ENCODE results near the gene PKNOX2.

Gene PKNOX2

DNA sequence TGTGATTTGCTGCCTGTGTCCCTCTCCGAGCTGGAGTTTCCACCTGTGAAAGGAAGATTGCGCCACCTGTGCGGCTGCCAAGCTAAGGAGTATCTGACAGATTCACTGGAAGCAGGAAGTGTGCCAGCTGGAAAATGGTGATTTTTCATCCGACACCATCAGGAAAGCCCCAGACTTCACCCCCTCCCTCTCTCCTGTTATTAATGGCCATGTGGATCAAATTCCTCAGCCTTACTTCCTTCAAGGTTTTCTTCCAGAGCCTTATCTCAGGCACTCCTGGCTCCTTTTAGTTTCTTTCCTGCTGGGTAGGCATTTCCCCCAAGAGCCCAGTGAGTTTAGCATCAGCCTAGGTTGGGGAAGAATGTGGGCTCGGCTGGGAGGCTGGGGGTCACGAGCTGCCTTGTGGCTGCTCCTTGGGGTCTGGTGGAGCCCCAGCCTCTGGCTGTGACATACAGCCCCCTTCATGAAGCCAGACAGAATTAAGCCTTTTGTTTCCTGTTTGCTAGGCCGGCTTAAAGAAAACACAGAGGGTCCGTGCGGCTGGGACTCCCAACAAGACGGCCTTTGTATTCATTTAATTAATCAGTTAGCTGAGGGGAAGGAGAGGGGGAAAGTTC, 37.1 kb downstream of the PKNOX2 start:
- TF ChIP-seq, protein P1, sequence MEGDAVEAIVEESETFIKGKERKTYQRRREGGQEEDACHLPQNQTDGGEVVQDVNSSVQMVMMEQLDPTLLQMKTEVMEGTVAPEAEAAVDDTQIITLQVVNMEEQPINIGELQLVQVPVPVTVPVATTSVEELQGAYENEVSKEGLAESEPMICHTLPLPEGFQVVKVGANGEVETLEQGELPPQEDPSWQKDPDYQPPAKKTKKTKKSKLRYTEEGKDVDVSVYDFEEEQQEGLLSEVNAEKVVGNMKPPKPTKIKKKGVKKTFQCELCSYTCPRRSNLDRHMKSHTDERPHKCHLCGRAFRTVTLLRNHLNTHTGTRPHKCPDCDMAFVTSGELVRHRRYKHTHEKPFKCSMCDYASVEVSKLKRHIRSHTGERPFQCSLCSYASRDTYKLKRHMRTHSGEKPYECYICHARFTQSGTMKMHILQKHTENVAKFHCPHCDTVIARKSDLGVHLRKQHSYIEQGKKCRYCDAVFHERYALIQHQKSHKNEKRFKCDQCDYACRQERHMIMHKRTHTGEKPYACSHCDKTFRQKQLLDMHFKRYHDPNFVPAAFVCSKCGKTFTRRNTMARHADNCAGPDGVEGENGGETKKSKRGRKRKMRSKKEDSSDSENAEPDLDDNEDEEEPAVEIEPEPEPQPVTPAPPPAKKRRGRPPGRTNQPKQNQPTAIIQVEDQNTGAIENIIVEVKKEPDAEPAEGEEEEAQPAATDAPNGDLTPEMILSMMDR (IDR thresholded peaks at IDR 0.05; ENCODE audit: low read depth, low read length, poor library complexity, severe bottlenecking): no peak
- no peak for TF ChIP-seq EZH2phosphoT487 (IDR thresholded peaks at IDR 0.05; ENCODE audit: borderline replicate concordance, low read length)
- no peaks in the 10 kb centered on the region for H3F3A ChIP-seq (ENCODE audit: control insufficient read depth, insufficient read depth)

DNA sequence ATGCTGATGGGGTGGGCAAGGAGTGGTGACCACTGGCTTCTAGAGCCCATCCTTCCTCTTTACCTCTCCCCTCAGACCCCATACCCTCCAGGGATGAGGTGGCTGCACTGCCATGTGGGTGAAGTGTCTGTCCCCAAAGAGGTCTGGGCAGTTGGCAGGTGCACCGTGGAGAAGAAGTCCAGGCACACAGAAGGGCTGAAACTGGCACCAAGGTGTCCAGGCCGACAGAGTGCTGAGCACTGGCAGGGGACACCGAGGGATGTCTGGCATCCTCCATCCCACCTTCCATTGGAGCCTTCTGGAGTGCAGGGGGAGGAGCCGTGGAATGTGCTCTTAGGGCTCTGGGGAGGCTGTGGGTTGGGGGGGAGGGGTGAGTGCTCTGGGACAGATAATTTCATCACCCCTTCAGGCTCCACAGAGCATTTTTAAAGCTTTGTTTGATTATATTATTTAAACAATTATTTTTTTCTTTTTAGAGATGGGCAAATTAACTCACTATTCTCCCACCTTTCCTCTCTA, 37.9 kb downstream of the PKNOX2 start:
- no peaks in the 10 kb centered on the region for H4K20me1 ChIP-seq (ENCODE audit: control insufficient read depth, insufficient read depth, low read depth, low read length)
- H3K27ac ChIP-seq (ENCODE audit: low read depth, low read length): no peak overlapping the region
- TF ChIP-seq EZH2phosphoT487 (IDR thresholded peaks at IDR 0.05; ENCODE audit: borderline replicate concordance, low read length): no peak
- TF ChIP-seq, protein P1 (IDR thresholded peaks at IDR 0.05; ENCODE audit: low read depth, low read length, poor library complexity, severe bottlenecking): no peak
- H3K36me3 ChIP-seq (ENCODE audit: control insufficient read depth, low read length): no peaks in the 10 kb centered on the region
- no peaks in the 10 kb centered on the region for H3F3A ChIP-seq (ENCODE audit: control insufficient read depth, insufficient read depth)
- H3K79me2 ChIP-seq (ENCODE audit: control insufficient read depth, low read length): no peaks in the 10 kb centered on the region
- no peak overlapping the region for H3K4me2 ChIP-seq (ENCODE audit: low read length)
- H3K27me3 ChIP-seq (ENCODE audit: control insufficient read depth, low read length): no peaks in the 10 kb centered on the region; the same call in 1 of the 2 replicates
- no peaks in the 10 kb centered on the region for H3K9me3 ChIP-seq (ENCODE audit: control insufficient read depth, insufficient read depth, low read length)
- H3K9me2 ChIP-seq (replicated peaks; ENCODE audit: control insufficient read depth, low read length): no peaks in the 10 kb centered on the region
- no peaks in the 10 kb centered on the region for H3K4me1 ChIP-seq (ENCODE audit: control insufficient read depth, low read length)
- no peak overlapping the region for H3K4me3 ChIP-seq (ENCODE audit: low read length)

More for the DNA sequence above, 37.1 kb downstream of the PKNOX2 start:
- no peak overlapping the region for H3K4me2 ChIP-seq (ENCODE audit: low read length)
- no peaks in the 10 kb centered on the region for H3K9me2 ChIP-seq (replicated peaks; ENCODE audit: control insufficient read depth, low read length)
- no peaks in the 10 kb centered on the region for H3K9me3 ChIP-seq (ENCODE audit: control insufficient read depth, insufficient read depth, low read length)
- no peaks in the 10 kb centered on the region for H3K36me3 ChIP-seq (ENCODE audit: control insufficient read depth, low read length)
- H4K20me1 ChIP-seq (ENCODE audit: control insufficient read depth, insufficient read depth, low read depth, low read length): no peaks in the 10 kb centered on the region
- no peaks in the 10 kb centered on the region for H3K79me2 ChIP-seq (ENCODE audit: control insufficient read depth, low read length)
- H3K4me1 ChIP-seq (ENCODE audit: control insufficient read depth, low read length): no peaks in the 10 kb centered on the region
- H3K27me3 ChIP-seq (ENCODE audit: control insufficient read depth, low read length): no peaks in the 10 kb centered on the region; the same call in 1 of the 2 replicates
- H3K27ac ChIP-seq (ENCODE audit: low read depth, low read length): no peak overlapping the region
- no peak overlapping the region for H3K4me3 ChIP-seq (ENCODE audit: low read length)

DNA sequence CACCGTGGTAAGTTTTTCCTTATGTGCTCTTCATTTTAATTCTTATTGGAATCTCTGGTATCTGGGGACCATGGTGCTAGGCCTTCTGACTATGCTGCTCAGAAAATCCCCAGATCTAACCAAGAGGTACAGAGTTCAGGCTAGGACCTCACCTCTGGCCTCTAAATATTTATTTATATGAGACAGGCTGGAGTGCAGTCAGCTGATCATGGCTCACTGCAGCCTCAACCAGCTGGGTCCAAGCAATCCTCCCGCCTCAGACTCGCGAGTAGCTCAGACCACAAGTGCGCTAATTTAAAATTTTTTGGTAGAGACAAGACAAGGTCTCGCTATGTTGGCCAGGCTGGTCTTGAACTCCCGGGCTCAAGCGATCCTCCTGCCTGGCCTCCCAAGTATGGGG, 38.4 kb downstream of the PKNOX2 start:
- H3K9me2 ChIP-seq (replicated peaks; ENCODE audit: control insufficient read depth, low read length): no peaks in the 10 kb centered on the region
- H3K4me2 ChIP-seq (ENCODE audit: low read length): no peak overlapping the region

More for the DNA sequence above, 38.4 kb downstream of the PKNOX2 start:
- no peak overlapping the region for H3K4me3 ChIP-seq (ENCODE audit: low read length)
- H4K20me1 ChIP-seq (ENCODE audit: control insufficient read depth, insufficient read depth, low read depth, low read length): no peaks in the 10 kb centered on the region
- no peaks in the 10 kb centered on the region for H3K9me3 ChIP-seq (ENCODE audit: control insufficient read depth, insufficient read depth, low read length)
- TF ChIP-seq, protein P1 (IDR thresholded peaks at IDR 0.05; ENCODE audit: low read depth, low read length, poor library complexity, severe bottlenecking): no peak
- H3F3A ChIP-seq (ENCODE audit: control insufficient read depth, insufficient read depth): no peaks in the 10 kb centered on the region
- no peaks in the 10 kb centered on the region for H3K79me2 ChIP-seq (ENCODE audit: control insufficient read depth, low read length)
- H3K36me3 ChIP-seq (ENCODE audit: control insufficient read depth, low read length): no peaks in the 10 kb centered on the region
- H3K27ac ChIP-seq (ENCODE audit: low read depth, low read length): no peak overlapping the region
- H3K27me3 ChIP-seq (ENCODE audit: control insufficient read depth, low read length): no peaks in the 10 kb centered on the region; the same call in 1 of the 2 replicates
- no peaks in the 10 kb centered on the region for H3K4me1 ChIP-seq (ENCODE audit: control insufficient read depth, low read length)

Data from DOHH2 (cell line).